Mesendoderm (in vitro differentiated cells): ENCODE results near the gene UFD1.

Experiments
- DNase-seq: peaks from one replicate; pipeline ENCODE4 v3.0.0; 2013
- H2AK5ac ChIP-seq: 2 replicates; pipeline ENCODE4 v1.6.1; 2013; ENCODE audit warnings: low read length, inconsistent platforms
- H2BK120ac ChIP-seq: 2 replicates; pipeline ENCODE4 v1.6.1; 2013; ENCODE audit warnings: low read depth, mild to moderate bottlenecking, low read length, moderate library complexity, mixed read lengths
- H2BK15ac ChIP-seq: replicated peaks from 2 replicates; pipeline ENCODE4 v1.6.1; 2013; ENCODE audit warnings: low read depth, mild to moderate bottlenecking, moderate library complexity
- H2BK5ac ChIP-seq: 2 replicates; pipeline ENCODE4 v1.6.1; 2013; ENCODE audit warnings: low read length, inconsistent platforms
- H3K18ac ChIP-seq: 2 replicates; pipeline ENCODE4 v1.6.1; 2013; ENCODE audit warnings: mild to moderate bottlenecking, low read length, mixed read lengths
- H3K23ac ChIP-seq: one replicate; pipeline ENCODE4 v1.6.1; 2013; ENCODE audit warnings: low read length
- H3K27ac ChIP-seq: 2 replicates; pipeline ENCODE4 v1.5.1; 2013; ENCODE audit warnings: low read depth, mild to moderate bottlenecking, inconsistent platforms, low read length, moderate library complexity
- H3K27me3 ChIP-seq: 2 replicates; pipeline ENCODE4 v1.6.1; 2013; ENCODE audit warnings: low read length, control low read depth, mild to moderate bottlenecking, inconsistent platforms; ENCODE audit not compliant: insufficient read depth, poor library complexity
- H3K36me3 ChIP-seq: 2 replicates; pipeline ENCODE4 v1.6.1; 2013; ENCODE audit warnings: low read length, inconsistent platforms; ENCODE audit not compliant: control insufficient read depth, insufficient read depth
- H3K4ac ChIP-seq: one replicate; pipeline ENCODE4 v1.6.1; 2013; ENCODE audit warnings: low read depth, mild to moderate bottlenecking, low read length, moderate library complexity
- H3K4me1 ChIP-seq: 2 replicates; pipeline ENCODE4 v1.6.1; 2013; ENCODE audit warnings: low read depth, low read length, inconsistent platforms; ENCODE audit not compliant: control insufficient read depth
- H3K4me2 ChIP-seq: 2 replicates; pipeline ENCODE4 v1.6.1; 2013; ENCODE audit warnings: low read length
- H3K4me3 ChIP-seq: 2 replicates; pipeline ENCODE4 v1.5.1; 2013; ENCODE audit warnings: mild to moderate bottlenecking, low read length
- H3K56ac ChIP-seq: one replicate; pipeline ENCODE4 v1.6.1; 2013; ENCODE audit warnings: low read length
- H3K79me1 ChIP-seq: 2 replicates; pipeline ENCODE4 v1.6.1; 2013; ENCODE audit warnings: low read length, inconsistent platforms
- H3K79me2 ChIP-seq: 2 replicates; pipeline ENCODE4 v1.6.1; 2013; ENCODE audit warnings: mild to moderate bottlenecking, low read length; ENCODE audit not compliant: control insufficient read depth, insufficient read depth
- H3K9ac ChIP-seq: 2 replicates; pipeline ENCODE4 v1.6.1; 2013; ENCODE audit warnings: low read length, inconsistent platforms
- H4K5ac ChIP-seq: one replicate; pipeline ENCODE4 v1.6.1; 2013; ENCODE audit warnings: low read length
- H4K8ac ChIP-seq: one replicate; pipeline ENCODE4 v1.6.1; 2013; ENCODE audit warnings: low read depth, mild to moderate bottlenecking, control low read depth, low read length, moderate library complexity
- WGBS: extraction: QIAGEN DNeasy Blood & Tissue Kit; methylation state at CpG from one replicate; pipeline ENCODE4 v1.1.7; 2013; ENCODE audit warnings: low lambda C conversion rate, missing lambda C conversion rate; ENCODE audit not compliant: insufficient coverage; ENCODE audit errors: extremely low coverage; 5-methylcytosine and 5-hydroxymethylcytosine counted together

The UFD1 gene

GRCh38 chr22:19464546-19464945, 14.4 kb downstream of the UFD1 start:
- no peaks in the 10 kb centered on the region for H3K4me1 ChIP-seq
- no peak overlapping the region for H2BK5ac ChIP-seq
- no peak overlapping the region for H3K18ac ChIP-seq
- no peak overlapping the region for H3K4ac ChIP-seq
- no peaks in the 10 kb centered on the region for H3K79me1 ChIP-seq
- H3K4me3 ChIP-seq: no peak overlapping the region
- H2AK5ac ChIP-seq: no peak overlapping the region
- DNase-seq: no peak
- H2BK120ac ChIP-seq: no peak overlapping the region
- H2BK15ac ChIP-seq: no peak overlapping the region
- WGBS: no CpG with 5 or more reads among the region's 1 CpG
- no peaks in the 10 kb centered on the region for H3K27me3 ChIP-seq
- no peak overlapping the region for H4K5ac ChIP-seq
- no peak overlapping the region for H3K23ac ChIP-seq
- H3K36me3 ChIP-seq: peaks cover 15% of the 10 kb centered on the region
- H3K56ac ChIP-seq: no peak overlapping the region
- H3K27ac ChIP-seq: no peak overlapping the region
- H3K4me2 ChIP-seq: no peak overlapping the region
- H4K8ac ChIP-seq: no peak overlapping the region
- H3K9ac ChIP-seq: no peak overlapping the region
- H3K79me2 ChIP-seq: no peaks in the 10 kb centered on the region

GRCh38 chr22:19463491-19464469, 15.2 kb downstream of the UFD1 start:
- no peak overlapping the region for H3K4me3 ChIP-seq
- H2BK5ac ChIP-seq: no peak overlapping the region
- no peak overlapping the region for H2AK5ac ChIP-seq
- H4K5ac ChIP-seq: no peak overlapping the region
- H3K79me1 ChIP-seq: no peaks in the 10 kb centered on the region
- no peak overlapping the region for H3K18ac ChIP-seq
- no peak overlapping the region for H3K9ac ChIP-seq
- no peak overlapping the region for H3K4me2 ChIP-seq
- no peaks in the 10 kb centered on the region for H3K27me3 ChIP-seq
- H2BK15ac ChIP-seq: no peak overlapping the region
- no peaks in the 10 kb centered on the region for H3K4me1 ChIP-seq
- H3K56ac ChIP-seq: no peak overlapping the region
- no peak overlapping the region for H3K23ac ChIP-seq
- H4K8ac ChIP-seq: no peak overlapping the region
- peaks cover 11% of the 10 kb centered on the region for H3K36me3 ChIP-seq
- H3K79me2 ChIP-seq: no peaks in the 10 kb centered on the region
- no peak overlapping the region for H3K4ac ChIP-seq
- DNase-seq: no peak
- H2BK120ac ChIP-seq: no peak overlapping the region
- no CpG with 5 or more reads among the region's 7 CpGs for WGBS
- no peak overlapping the region for H3K27ac ChIP-seq

- Histone ChIP-seq H2BK5ac (no peak overlapping the region), H2BK15ac (no peak overlapping the region), H3K56ac (no peak overlapping the region), H3K27me3 (no peaks in the 10 kb centered on the region), H4K5ac (no peak overlapping the region), H2AK5ac (no peak overlapping the region), H3K36me3 (peaks cover 10% of the 10 kb centered on the region), H3K18ac (no peak overlapping the region), H3K9ac (no peak overlapping the region), H2BK120ac (no peak overlapping the region), H3K4me1 (no peaks in the 10 kb centered on the region), H3K4me3 (no peak overlapping the region), H3K79me1 (no peaks in the 10 kb centered on the region), H3K79me2 (no peaks in the 10 kb centered on the region), H4K8ac (no peak overlapping the region), H3K4me2 (no peak overlapping the region), H3K4ac (no peak overlapping the region), H3K27ac (no peak overlapping the region), H3K23ac (no peak overlapping the region)
- WGBS: no CpG with 5 or more reads among the region's 1 CpG
- DNase-seq: no peak
Observed at GRCh38 chr22:19463008-19463407, 16.0 kb downstream of the UFD1 start.

GRCh38 chr22:19461506-19461905, 17.5 kb downstream of the UFD1 start:
- no peak overlapping the region for H3K23ac ChIP-seq
- H3K27ac ChIP-seq: no peak overlapping the region
- H3K27me3 ChIP-seq: no peaks in the 10 kb centered on the region
- no peak overlapping the region for H4K5ac ChIP-seq
- H3K79me2 ChIP-seq: no peaks in the 10 kb centered on the region
- H3K36me3 ChIP-seq: peaks cover 11% of the 10 kb centered on the region
- no peak overlapping the region for H3K4ac ChIP-seq
- DNase-seq: no peak
- H3K56ac ChIP-seq: no peak overlapping the region
- no peaks in the 10 kb centered on the region for H3K79me1 ChIP-seq
- no CpG with 5 or more reads among the region's 1 CpG for WGBS
- H3K4me2 ChIP-seq: no peak overlapping the region
- H3K4me1 ChIP-seq: no peaks in the 10 kb centered on the region
- no peak overlapping the region for H2AK5ac ChIP-seq
- no peak overlapping the region for H3K9ac ChIP-seq
- no peak overlapping the region for H4K8ac ChIP-seq
- no peak overlapping the region for H3K18ac ChIP-seq
- no peak overlapping the region for H2BK120ac ChIP-seq
- no peak overlapping the region for H2BK5ac ChIP-seq
- no peak overlapping the region for H3K4me3 ChIP-seq
- no peak overlapping the region for H2BK15ac ChIP-seq

- Histone ChIP-seq H4K5ac (no peak overlapping the region), H2BK15ac (no peak overlapping the region), H3K4me1 (no peaks in the 10 kb centered on the region), H3K18ac (no peak overlapping the region), H3K79me2 (no peaks in the 10 kb centered on the region), H2BK120ac (no peak overlapping the region), H3K9ac (no peak overlapping the region), H3K27me3 (no peaks in the 10 kb centered on the region), H3K23ac (no peak overlapping the region), H3K79me1 (no peaks in the 10 kb centered on the region), H3K4ac (no peak overlapping the region), H4K8ac (no peak overlapping the region), H3K27ac (no peak overlapping the region), H2AK5ac (no peak overlapping the region), H3K36me3 (peaks cover 13% of the 10 kb centered on the region), H2BK5ac (no peak overlapping the region), H3K56ac (no peak overlapping the region), H3K4me2 (no peak overlapping the region), H3K4me3 (no peak overlapping the region)
- WGBS: no CpG with 5 or more reads among the region's 2 CpGs
- DNase-seq: no peak
Observed at GRCh38 chr22:19460036-19460435, 19.0 kb downstream of the UFD1 start.
